HEK293 (cell line): Measurements from ENCODE around the gene ELN.

Experiments used
- MYNN ChIP-seq: fragments of 450-650 bp; formaldehyde crosslinking; IDR thresholded peaks from 2 replicates; pipeline ENCODE4 v1.5.1; 2016; ENCODE audit warnings: missing biosample characterization, missing genetic modification characterization, borderline replicate concordance
- YY1 ChIP-seq: fragments of 450-650 bp; formaldehyde crosslinking; IDR thresholded peaks from 2 replicates; pipeline ENCODE4 v1.5.1; 2018; ENCODE audit warnings: missing biosample characterization, missing genetic modification characterization
- ZBTB10 ChIP-seq: fragments of 450-650 bp; formaldehyde crosslinking; IDR thresholded peaks from 2 replicates; pipeline ENCODE4 v1.5.1; 2016; ENCODE audit warnings: missing biosample characterization, missing genetic modification characterization

- TF ChIP-seq ZBTB10 (tag by site-specific recombination): no peak
- TF ChIP-seq YY1 (tag by site-specific recombination): no peak
- no peak for TF ChIP-seq MYNN
Measured at GRCh38 chr7:74037609-74038008, 9.6 kb downstream of the ELN start.
